Endothelial cell of umbilical vein (primary cell): ENCODE results near the gene SMIM10L1.

Source experiments
- CTCF ChIP-seq, 2 donors: IDR thresholded peaks; 1 replicate in 1 of 2; 2 replicates in 1 of 2; pipeline ENCODE4 v1.5.1; 2011; ENCODE audit warnings: low read length in 2 of 2, mild to moderate bottlenecking in 2 of 2, moderate library complexity in 2 of 2, control low read depth in 1 of 2, inconsistent platforms in 1 of 2, low read depth in 1 of 2; ENCODE audit not compliant: insufficient read depth in 1 of 2; ENCODE audit errors: extremely low read depth in 1 of 2
- EZH2 ChIP-seq: IDR thresholded peaks from 2 replicates; pipeline ENCODE4 v1.6.1; 2012; ENCODE audit warnings: borderline replicate concordance, low read depth, mild to moderate bottlenecking, moderate library complexity, low read length, inconsistent platforms; ENCODE audit not compliant: severe bottlenecking
- FOS ChIP-seq: IDR thresholded peaks from 2 replicates; pipeline ENCODE4 v1.6.1; 2011; ENCODE audit warnings: mild to moderate bottlenecking, low read length, moderate library complexity, borderline replicate concordance; ENCODE audit not compliant: insufficient read depth
- MAX ChIP-seq: IDR thresholded peaks from 2 replicates; pipeline ENCODE4 v1.6.1; 2011; ENCODE audit not compliant: insufficient read depth, insufficient read length
- MYC ChIP-seq: IDR thresholded peaks from one replicate; pipeline ENCODE4 v1.6.1; 2011; ENCODE audit warnings: mild to moderate bottlenecking, low read depth, low read length
- POLR2A ChIP-seq: IDR thresholded peaks from 2 replicates; pipeline ENCODE4 v1.6.1; 2012; ENCODE audit warnings: low read depth, mild to moderate bottlenecking, control low read depth, low read length
- POLR2AphosphoS5 ChIP-seq: IDR thresholded peaks from 2 replicates; pipeline ENCODE4 v1.6.1; 2012; ENCODE audit warnings: low read depth, mild to moderate bottlenecking, control low read depth, low read length, moderate library complexity; ENCODE audit not compliant: insufficient read depth

GRCh38 chr12:11204173-11204572, 33.2 kb downstream of the SMIM10L1 start:
- TF ChIP-seq CTCF (IDR thresholded peaks at IDR 0.05; ENCODE audit: extremely low read depth in 1 of 2, insufficient read depth in 1 of 2, low read depth in 1 of 2, low read length in 2 of 2), result no peak
- no peak for TF ChIP-seq FOS
- TF ChIP-seq MAX, result no peak
- no peak for TF ChIP-seq EZH2
- TF ChIP-seq POLR2AphosphoS5, result no peak
- no peak for TF ChIP-seq POLR2A
- TF ChIP-seq MYC, result no peak
